Stimulated activated CD4-positive, alpha-beta T cell treated with anti-CD3 and anti-CD28 coated beads, Interleukin-15, amount 100 ng/mL, for 1 hour (primary cell): ENCODE results near the gene HNRNPA2B1.
"Not testable (repeated sequence)": the region's sequence is repeated elsewhere in the genome, so short reads cannot be mapped to it uniquely, and the experiment has no call there.

Experiments used
- DNase-seq, 2 donors: peaks; one replicate each; pipeline ENCODE4 v3.0.0-alpha.2; 2020; ENCODE audit warnings: low read depth in 1 of 2, low spot score in 1 of 2

The HNRNPA2B1 gene

GRCh38 chr7:26198133-26198780 lies 2.3 kb downstream of the HNRNPA2B1 start:
- no peak for DNase-seq

DNA sequence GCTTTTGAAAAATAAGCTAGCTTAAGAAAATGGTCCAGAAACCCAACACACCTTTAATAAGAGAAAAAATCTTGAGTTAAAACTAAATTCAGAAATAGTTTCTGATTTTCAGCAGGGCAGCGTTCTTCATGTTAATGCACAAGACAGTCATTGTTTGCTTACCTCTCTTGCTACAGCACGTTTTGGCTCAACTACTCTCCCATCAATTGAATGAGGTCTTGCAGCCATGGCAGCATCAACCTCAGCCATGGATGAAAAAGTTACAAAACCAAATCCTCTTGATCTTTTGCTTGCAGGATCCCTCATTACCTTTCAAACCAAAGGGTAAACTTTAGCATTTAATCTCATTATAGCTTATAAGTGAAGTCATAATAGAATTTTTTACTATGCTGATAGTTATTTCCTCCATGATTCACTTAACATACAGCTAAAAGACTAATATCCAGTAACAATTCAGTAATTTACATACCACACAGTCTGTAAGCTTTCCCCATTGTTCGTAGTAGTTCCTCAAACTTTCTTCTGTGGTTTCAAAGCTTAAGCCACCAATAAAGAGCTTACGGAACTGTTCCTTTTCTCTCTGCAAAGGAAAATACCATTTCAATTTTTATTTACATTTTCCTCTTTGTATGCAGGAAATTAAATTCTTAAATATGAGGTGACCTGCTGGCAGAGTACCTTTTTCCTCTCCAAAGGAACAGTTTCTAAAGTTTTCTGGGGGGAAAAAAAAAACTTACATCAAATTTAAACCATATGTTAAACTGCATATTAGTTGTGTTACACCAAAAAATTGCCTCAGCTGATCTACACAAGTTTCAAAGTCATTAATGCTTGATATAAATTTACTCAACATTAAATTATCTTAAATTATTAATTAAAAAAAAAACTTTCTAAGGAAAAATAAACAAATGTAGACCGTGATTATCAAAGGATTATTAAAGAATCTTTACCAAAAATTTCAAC lies 3.1 kb downstream of the HNRNPA2B1 start:
- no peak for DNase-seq

DNA sequence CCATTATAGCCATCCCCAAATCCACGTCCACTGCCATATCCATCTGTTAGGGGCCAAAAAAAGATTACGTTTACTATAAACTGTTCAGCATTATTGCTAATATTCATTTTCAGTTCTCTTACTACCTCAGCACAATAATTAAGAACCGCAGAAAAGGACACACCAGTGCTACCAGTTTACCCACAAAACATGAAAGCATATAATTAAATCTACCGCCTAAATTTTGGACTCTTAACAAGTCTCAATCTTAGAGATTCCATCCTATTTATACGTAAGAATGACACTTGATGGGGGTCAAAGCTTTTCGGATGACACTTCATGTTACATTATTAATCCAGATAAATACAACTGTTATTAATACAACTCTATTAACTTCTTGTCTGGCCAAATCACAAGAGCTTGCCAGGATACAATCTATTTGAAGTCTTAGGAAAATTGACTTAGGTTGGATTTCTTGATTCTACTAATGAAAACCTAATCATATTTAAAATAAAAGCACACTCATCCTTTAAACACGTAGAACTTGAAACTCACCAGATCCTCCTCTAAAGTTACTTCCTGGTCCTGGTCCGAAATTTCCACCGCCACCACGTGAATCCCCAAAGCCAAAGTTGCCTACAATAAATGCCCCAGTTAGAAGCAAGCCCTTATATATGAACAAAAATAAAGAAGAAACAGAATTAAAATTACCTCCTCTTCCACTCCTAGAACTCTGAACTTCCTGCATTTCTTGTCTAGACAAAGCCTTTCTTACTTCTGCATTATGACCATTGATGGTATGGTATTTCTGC lies 4.5 kb downstream of the HNRNPA2B1 start:
- DNase-seq: no peak

DNA sequence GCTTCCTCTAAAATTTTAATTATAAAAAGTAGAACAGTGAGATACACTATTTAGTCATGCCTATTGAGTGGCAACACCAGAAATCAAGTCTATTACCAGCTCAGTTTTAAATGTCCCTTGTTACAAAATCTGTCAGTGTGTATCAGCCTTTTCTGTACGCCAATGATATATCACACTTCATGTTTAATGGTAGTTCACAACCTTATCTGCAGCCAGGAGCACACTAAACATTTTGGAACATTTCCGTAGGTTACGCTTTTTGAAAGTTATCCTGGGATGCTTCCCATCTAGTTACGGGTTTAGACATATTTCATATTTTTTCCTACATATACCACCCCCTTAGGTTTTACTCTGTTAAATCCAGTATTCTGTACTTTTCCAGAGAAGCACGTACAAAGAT lies 5.4 kb downstream of the HNRNPA2B1 start:
- DNase-seq: no peak

- DNase-seq: not testable (repeated sequence)
Measured at GRCh38 chr7:26194764-26195163, 5.8 kb downstream of the HNRNPA2B1 start.

DNA sequence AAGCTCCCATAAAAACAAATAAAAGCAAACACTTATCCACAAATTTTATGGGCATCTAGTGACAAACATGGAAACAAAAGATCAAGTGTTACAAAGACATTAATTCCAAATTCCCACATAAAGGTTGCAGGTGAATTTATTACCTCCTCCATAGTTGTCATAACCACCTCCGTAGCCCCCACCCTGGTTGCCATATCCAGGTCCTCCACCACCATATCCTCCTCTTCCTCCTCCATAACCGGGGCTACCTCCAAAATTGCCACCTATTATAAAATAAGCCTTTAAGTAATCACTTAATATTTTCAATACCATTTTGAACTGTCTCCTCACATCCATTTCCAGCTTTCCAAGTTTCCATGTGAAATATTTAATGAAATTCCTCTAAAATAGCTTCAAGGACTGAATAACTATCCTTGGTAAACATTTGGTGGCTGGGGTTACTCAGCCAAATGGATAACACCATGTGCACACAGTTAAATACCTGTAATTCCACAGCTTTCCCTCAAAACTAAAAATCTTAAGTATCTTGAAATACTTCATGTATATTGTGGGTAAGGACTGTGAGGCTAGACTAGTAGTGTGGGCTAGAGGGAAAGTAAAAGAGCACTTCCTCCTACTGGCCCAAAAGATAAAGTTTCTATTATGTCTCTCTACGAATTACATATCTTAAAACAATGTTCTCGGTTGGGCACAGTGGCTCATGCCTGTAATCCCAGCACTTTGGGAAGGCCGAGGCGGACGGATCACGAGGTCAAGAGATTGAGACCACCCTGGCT lies 6.9 kb downstream of the HNRNPA2B1 start:
- no peak for DNase-seq

DNA sequence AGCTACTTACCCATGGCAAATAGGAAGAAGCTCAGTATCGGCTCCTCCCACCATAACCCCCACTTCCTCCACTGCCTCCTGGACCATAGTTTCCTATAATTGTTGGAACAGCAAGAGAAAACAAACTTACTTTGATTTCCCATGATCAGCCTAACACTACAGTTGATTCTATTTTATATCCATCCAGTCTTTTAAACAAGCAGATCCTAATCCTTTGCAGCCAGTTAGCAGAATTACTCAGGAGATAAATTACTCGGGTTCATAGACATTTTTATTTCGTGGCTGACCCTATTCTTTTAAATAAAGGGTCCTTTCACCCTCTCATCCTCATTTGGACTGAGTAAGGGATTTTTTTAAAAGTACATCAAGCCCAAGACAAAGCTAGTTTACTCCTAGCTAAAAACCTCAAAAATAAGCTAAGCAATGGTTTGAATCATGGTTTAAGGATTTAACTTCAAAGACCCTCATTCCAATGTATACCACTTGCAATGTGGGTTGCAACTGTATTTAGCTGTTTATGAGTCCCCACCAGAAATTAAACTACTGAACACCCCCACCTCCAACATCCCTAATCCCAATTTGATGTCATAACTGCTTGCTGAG lies 8.0 kb downstream of the HNRNPA2B1 start:
- DNase-seq: no peak

- no peak for DNase-seq
Measured at GRCh38 chr7:26191974-26192479, 8.5 kb downstream of the HNRNPA2B1 start.

DNA sequence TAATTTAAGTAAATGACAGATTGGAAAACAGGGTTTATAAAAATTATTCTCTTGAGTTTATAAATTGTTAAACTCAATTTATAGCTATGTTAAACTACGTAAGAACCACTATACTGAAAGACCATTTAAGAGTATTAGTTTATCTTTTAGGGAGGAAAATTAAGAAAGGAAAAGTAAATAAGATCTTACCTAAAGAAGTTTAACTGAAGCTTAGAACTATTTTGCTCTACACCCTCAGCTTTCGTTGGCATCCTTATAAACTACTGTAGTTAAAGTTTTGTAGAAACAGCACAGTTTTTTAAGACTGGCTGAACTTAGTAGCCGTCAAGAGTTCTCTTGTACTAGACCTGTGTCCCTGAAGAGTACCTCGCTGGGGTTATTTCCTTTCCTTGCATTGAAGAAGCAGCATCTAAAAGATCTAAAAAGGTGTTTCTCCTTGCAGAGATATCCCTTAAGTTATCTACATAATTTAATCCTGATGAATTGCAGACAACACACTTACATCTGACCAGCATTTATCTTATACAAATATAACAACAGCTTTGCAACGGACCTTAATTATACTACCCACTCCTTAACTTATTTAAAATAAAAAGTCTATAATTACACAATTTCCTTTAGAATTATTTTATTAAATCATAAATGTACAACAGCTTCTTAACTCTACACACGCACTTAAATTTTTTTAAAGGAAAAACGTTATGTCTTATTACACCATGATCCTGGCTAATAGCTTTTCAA lies 9.1 kb downstream of the HNRNPA2B1 start:
- DNase-seq: no peak

GRCh38 chr7:26190417-26190869 lies 10.1 kb downstream of the HNRNPA2B1 start:
- no peak for DNase-seq

- DNase-seq: no peak
Measured at GRCh38 chr7:26189697-26190096, 10.8 kb downstream of the HNRNPA2B1 start.

GRCh38 chr7:26188957-26189541 lies 11.5 kb downstream of the HNRNPA2B1 start:
- no peak for DNase-seq

DNA sequence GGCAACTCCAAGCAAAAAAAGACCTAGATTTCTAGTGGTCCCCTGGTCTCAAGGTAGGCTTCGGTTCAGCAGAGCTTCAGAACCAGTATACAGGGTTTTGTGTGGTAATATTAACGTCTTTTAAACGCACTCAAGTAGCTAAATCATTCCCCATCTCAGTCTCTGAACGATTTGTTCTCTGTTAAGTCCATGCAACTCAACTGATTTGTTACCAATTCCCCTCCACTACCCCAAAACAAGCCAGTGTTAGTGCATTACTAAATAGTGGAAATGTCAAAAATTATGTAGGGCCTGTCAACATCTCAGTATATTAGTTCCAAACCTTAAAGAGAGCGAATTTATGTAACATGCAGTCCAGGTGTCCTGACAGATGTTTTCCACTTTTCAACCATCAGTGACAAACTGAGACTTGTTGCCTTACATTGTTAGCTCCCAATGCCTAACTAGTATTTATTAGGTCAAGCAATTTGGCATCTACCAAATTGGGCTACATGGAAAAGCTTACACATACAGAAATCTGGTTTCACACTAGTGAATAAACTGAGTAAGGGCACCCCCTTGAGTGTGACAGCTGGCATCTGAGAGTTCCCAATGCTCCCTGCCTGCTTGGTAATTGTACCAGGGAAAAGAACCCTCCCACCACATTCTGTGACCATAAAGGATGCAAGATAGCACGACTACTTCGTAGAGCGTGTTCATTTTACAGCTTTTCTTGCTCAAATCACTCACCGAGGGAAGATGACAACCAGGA lies 12.2 kb downstream of the HNRNPA2B1 start:
- no peak for DNase-seq

GRCh38 chr7:26187380-26188205 lies 13.0 kb downstream of the HNRNPA2B1 start:
- DNase-seq: no peak

GRCh38 chr7:26186364-26187311 lies 13.9 kb downstream of the HNRNPA2B1 start:
- DNase-seq: no peak

DNA sequence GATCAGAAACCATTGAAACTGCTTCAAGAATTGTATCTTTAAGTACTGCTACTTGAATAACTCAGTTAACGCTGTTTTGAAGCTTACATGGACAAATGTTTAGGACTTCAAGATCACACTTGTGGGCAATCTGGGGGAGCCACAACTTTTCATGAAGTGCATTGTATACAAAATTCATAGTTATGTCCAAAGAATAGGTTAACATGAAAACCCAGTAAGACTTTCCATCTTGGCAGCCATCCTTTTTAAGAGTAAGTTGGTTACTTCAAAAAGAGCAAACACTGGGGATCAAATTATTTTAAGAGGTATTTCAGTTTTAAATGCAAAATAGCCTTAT lies 14.7 kb downstream of the HNRNPA2B1 start:
- DNase-seq: no peak
